Measurements from ENCODE around the gene SEZ6L2. TPM values are rescaled to one million over a fixed set of nuclear protein-coding genes. Genes with fewer than 3 reads are reported as not detected.
A peak's percentile ranks its signal among the peaks of the same experiment; 100 is the strongest.

Gene SEZ6L2
- total and polyA plus RNA-seq, 9 of the 15 experiments (the other 6 are each of a cell fraction or from before 2014, with no cell fraction given) = 0.10 to 2.1 (median 0.72) TPM

DNA sequence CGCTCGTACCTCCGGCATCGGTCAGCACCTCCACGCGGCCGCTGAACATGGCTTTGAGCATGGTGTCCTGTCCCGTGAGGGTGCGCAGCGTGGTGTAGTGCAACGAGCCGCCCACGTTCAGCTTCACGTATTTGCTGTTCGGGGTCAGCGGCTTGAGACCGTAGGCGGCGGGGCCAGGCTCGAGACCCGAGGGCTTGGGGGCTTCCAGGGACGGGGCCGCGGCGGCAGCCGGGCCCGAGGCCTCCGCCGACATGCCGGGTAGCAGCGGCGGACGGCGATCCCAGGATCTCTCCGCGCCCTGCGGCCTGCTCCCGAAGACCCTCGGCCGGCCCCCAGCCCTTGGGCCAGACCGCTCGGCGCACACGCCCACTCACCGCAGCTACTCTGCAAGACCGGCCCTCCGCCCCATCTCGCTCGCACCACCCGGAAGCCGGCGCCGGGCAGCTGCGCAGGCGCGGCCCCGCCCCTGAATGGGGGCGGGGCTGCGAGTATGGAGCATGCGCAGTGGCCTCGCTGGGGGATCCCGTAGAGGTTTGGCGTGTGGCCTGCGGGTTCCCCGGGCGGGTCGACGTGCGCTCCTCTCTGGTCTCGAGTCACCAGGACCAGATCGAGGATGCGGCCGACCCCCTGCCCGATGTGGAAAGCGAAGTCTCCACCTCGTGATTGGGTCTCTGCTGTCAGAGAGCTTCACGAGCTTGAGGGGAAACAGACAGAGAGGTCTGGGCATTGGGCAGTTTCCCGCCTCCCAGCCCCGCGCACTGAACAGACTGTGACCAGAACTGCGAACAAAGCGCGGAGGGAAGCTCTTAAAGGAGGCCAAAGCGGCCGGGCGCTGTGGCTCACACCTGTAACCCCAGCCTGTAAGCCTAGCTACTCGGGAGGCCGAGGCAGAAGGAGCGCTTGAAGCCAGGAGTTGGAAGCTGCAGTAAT, 26.7 kb upstream of the SEZ6L2 start, which contains the start of gene KCTD13 (continued):
- peak; percentile 90 for TF ChIP-seq ZFX (CRISPR knock-in tag; IDR thresholded peaks at IDR 0.05)
- TF ChIP-seq NR2F6 (CRISPR knock-in tag; IDR thresholded peaks at IDR 0.05) = no peak
- peak; percentile 43; the same call in 1 of the 2 replicates for TF ChIP-seq ESRRA (IDR thresholded peaks at IDR 0.05; ENCODE audit: borderline replicate concordance, low read depth)
- peak; percentile 63 for TF ChIP-seq SNRNP70 (optimal IDR thresholded peaks at IDR 0.05; ENCODE audit: low read depth, low read length)
- peak; percentile 93 for TF ChIP-seq MEIS2 (IDR thresholded peaks at IDR 0.05; ENCODE audit: partially characterized antibody)
- TF ChIP-seq ZC3H4 (CRISPR knock-in tag; IDR thresholded peaks at IDR 0.05; ENCODE audit: borderline replicate concordance) = 0 out of 2 replicates have a peak, but pooled peaks have one; percentile 30
- TF ChIP-seq ZMIZ1 (IDR thresholded peaks at IDR 0.05; ENCODE audit: low read depth in 2 of 2, low read length in 2 of 2) = 0 out of 4 replicates have a peak, but pooled peaks of 1 of the 2 experiments have one; percentile 4
- TF ChIP-seq, protein P1, sequence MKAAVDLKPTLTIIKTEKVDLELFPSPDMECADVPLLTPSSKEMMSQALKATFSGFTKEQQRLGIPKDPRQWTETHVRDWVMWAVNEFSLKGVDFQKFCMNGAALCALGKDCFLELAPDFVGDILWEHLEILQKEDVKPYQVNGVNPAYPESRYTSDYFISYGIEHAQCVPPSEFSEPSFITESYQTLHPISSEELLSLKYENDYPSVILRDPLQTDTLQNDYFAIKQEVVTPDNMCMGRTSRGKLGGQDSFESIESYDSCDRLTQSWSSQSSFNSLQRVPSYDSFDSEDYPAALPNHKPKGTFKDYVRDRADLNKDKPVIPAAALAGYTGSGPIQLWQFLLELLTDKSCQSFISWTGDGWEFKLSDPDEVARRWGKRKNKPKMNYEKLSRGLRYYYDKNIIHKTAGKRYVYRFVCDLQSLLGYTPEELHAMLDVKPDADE (conservative IDR thresholded peaks at IDR 0.05; ENCODE audit: control insufficient read depth, low read depth, low read length) = peak; percentile 59; the same call in 1 of the 2 replicates
- peak; percentile 67 for TF ChIP-seq PCBP1 (IDR thresholded peaks at IDR 0.05; ENCODE audit: low read depth, low read length, poor library complexity, severe bottlenecking)
- TF ChIP-seq PHF20 (IDR thresholded peaks at IDR 0.05; ENCODE audit: partially characterized antibody) = no peak
- peak; percentile 87 for TF ChIP-seq TAF1 (IDR thresholded peaks at IDR 0.05; ENCODE audit: control insufficient read depth, extremely low read depth, insufficient read depth, low read length, severe bottlenecking)
- peak; percentile 68 to 71; a peak in 3 of 4 replicates for TF ChIP-seq MAZ (CRISPR knock-in tag; conservative IDR thresholded peaks at IDR 0.05 in 1 of 2, IDR thresholded peaks at IDR 0.05 in 1 of 2)
- TF ChIP-seq, protein P2, sequence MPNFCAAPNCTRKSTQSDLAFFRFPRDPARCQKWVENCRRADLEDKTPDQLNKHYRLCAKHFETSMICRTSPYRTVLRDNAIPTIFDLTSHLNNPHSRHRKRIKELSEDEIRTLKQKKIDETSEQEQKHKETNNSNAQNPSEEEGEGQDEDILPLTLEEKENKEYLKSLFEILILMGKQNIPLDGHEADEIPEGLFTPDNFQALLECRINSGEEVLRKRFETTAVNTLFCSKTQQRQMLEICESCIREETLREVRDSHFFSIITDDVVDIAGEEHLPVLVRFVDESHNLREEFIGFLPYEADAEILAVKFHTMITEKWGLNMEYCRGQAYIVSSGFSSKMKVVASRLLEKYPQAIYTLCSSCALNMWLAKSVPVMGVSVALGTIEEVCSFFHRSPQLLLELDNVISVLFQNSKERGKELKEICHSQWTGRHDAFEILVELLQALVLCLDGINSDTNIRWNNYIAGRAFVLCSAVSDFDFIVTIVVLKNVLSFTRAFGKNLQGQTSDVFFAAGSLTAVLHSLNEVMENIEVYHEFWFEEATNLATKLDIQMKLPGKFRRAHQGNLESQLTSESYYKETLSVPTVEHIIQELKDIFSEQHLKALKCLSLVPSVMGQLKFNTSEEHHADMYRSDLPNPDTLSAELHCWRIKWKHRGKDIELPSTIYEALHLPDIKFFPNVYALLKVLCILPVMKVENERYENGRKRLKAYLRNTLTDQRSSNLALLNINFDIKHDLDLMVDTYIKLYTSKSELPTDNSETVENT (CRISPR knock-in tag; IDR thresholded peaks at IDR 0.05) = peak; percentile 23; the same call in 1 of the 2 replicates
- TF ChIP-seq PHF8 (IDR thresholded peaks at IDR 0.05; ENCODE audit: borderline replicate concordance, low read length) = peak; percentile 96; the same call in 1 of the 2 replicates
- TF ChIP-seq NFATC3 (IDR thresholded peaks at IDR 0.05) = no peak
- 0 out of 2 replicates have a peak, but pooled peaks have one; percentile 47 for TF ChIP-seq NR2C2 (CRISPR knock-in tag; IDR thresholded peaks at IDR 0.05)
- peak; percentile 35; the same call in 1 of the 2 replicates for TF ChIP-seq NR2C2 (tag; IDR thresholded peaks at IDR 0.05)
- peak; percentile 97 for TF ChIP-seq L3MBTL2 (IDR thresholded peaks at IDR 0.05)

Data from K562 (cell line).